GM12801 (cell line): ENCODE measurements around the gene CEP104.

Source experiments
- TF ChIP-seq, protein P1 (sequence below): IDR thresholded peaks from one replicate; pipeline ENCODE4 v1.5.1; 2011; ENCODE audit warnings: control low read depth; ENCODE audit not compliant: insufficient read length; ENCODE audit errors: extremely low read depth

The CEP104 gene

DNA sequence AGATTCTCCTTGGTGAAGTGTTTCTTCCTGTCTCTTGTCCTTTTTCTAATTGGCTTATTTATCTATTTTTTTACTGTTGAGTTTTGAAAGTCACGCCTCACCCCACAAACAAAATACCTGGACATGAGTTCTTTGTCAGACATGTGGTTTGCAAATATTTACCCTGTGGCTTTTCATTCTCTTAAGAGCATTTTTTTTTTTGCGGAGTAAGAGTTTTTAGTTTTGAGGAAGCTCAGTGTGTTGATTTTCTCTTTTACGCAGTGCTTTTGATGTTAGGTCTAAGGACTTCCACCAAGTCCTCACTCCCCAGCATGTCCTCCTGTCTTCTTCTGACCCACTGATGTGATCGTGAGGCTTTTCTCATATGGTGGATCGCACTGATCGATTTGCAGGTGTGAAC is 7.9 kb upstream of the CEP104 start:
- TF ChIP-seq, protein P1, sequence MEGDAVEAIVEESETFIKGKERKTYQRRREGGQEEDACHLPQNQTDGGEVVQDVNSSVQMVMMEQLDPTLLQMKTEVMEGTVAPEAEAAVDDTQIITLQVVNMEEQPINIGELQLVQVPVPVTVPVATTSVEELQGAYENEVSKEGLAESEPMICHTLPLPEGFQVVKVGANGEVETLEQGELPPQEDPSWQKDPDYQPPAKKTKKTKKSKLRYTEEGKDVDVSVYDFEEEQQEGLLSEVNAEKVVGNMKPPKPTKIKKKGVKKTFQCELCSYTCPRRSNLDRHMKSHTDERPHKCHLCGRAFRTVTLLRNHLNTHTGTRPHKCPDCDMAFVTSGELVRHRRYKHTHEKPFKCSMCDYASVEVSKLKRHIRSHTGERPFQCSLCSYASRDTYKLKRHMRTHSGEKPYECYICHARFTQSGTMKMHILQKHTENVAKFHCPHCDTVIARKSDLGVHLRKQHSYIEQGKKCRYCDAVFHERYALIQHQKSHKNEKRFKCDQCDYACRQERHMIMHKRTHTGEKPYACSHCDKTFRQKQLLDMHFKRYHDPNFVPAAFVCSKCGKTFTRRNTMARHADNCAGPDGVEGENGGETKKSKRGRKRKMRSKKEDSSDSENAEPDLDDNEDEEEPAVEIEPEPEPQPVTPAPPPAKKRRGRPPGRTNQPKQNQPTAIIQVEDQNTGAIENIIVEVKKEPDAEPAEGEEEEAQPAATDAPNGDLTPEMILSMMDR, result no peak

DNA sequence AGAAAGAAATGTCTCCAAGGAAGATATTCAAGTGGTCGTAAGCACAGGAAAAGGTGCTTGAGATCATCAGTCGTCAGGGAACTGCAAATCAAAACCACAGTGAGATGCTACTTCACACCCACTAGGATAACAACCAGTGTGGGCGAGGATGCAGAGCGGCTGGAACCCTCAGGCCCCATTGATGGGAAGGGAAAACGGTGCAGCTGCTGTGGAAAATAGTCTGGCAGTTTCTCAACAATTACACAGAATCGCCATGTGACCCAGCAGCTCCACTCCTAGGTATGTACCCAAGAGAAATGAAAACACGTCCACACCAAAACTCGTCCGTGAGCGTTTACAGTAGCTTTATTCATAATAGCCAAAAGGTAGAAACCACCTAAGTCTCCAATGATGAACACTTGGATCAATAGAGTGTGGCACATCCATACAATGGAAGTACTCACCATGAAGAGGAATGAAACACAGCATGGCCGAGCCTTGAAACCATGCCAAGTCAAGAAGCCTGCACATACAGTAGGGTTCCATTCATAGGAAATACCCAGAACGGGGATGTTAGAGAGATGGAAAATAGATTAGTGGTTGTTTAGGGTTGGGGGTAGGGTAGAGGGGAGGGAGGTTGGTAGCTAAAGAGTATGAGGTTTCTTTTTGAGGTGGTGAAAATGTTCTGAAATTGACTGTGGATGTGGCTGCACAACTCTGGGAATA is 6.4 kb upstream of the CEP104 start:
- TF ChIP-seq, protein P1, result no peak

DNA sequence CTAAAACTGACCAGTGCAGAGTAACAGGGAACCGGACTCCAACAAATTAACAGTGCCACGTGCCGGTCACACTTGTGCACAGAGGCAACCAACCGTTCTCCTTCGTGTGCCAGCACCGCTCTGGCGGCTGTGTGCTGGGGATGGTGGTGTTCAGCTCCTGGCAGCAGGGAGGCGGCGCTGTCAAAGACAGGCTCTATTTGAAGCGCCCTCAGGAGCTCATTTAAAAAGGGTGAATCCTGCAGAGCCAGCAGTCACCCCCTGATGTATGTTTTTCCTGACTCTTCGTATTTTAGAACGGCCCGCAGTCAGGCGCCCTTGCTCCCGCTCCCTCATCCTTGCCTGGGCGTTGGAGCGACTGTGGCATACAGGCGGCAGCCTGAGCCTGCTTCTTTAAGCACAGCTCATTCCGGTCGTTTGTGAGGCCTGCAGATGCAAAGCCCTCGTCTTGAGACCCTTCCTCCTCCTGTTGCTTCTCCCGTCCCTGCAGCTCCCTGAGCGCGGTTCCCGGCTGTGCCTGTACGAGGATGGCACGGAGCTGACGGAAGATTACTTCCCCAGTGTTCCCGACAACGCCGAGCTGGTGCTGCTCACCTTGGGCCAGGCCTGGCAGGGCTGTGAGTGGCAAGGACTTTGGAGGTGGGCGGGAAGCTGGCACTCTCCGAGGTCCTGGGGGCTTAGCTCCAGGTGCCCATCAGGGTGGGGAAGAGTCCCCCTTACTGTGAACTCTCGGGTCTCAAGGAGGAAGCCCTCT is 1.4 kb upstream of the CEP104 start:
- TF ChIP-seq, protein P1, result no peak

DNA sequence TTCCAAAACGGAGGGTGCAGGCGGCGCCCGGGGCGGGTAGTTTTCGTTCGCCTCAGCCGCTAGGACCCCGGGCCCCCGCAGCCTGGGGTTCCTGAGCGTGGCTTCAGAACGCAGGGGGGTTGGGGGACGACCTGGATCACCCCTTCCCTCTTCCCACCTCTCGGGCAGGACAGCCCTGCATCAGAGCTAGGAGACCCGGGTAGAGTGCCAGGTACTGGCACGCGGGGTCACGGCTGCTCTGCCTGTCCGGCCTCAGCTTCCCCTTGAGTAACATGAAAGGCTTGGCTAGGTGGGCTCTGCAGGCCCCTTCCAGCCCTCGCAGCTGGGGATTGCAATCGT is 749 bp upstream of the CEP104 start:
- TF ChIP-seq, protein P1, result no peak

DNA sequence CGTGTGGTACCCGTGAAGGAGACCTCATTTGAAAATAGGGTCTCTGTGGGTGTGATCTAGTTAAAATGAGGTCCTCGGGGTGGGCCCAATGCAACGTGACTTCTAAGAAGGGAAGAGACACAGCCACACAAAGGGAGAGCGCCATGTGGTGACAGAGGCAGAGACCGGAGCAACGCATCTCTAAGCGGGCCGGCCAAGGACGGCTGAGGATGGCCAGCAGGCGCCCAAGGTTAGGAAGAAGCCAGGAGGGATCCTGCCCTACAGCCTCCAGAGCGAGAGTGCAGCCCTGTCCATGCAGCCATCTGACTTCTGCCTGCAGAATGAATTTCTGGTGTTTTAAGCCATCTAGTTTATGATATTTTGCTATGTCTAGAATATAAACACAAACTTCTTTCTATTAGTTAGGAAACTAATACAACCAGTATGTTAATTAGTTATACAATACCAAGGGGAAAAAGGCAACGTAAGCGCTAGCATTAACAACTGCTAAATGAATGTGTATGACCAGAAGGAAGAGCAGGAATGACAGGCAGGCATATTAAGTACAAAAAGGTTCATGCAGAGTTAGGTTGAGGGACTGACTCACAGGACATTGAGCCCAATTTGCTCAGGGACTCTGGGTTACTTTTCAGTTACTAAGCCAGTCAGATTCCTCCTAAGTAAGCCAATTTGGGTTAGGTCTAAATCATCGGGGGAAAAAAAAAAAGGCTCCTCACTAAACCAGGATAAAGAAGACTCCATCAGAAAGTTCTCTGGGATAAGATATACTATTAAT is 4.1 kb downstream of the CEP104 start:
- TF ChIP-seq, protein P1, result no peak

DNA sequence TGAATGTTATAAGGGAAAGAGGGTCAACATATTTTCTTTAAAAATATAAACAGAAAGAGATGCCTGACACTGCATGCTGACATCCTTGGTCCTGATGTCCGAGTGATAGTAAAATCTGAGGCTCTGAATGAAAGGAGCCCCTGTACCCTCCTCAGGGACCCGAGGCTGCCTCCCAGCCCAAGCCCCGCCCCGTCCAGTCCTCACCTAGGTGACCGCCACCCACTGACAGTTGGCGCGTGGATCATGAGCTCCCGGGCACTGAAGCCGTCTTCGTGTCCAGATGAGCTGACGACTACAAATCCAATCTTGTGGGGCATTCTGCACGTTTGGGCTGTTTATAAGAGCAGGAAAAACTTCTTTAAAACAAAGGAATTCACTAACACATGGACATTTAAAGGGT is 4.9 kb downstream of the CEP104 start:
- TF ChIP-seq, protein P1, result no peak

DNA sequence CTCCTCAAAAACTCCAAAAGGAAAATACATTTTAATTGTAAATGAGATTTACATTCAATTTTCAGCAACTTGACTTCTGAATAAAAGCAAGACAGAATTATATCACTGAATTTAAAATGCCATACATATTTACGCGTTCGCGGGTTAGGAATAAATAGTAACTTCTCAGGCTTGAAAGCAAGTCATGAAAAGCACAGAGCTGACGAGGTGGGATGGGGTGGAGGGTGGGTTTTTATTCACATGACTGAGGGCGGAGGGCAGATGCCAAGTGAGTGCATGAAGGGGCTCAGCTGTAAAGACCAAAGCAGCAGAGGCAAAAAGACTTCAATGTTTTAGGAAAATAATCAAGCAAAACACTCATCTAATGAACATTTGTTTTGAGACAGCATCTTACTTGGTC is 5.7 kb downstream of the CEP104 start:
- TF ChIP-seq, protein P1, result no peak
